Thyroid gland (tissue), 4 donors: Measurements from ENCODE around the gene PPEF1. TPM values are rescaled to one million over a fixed set of nuclear protein-coding genes. Genes with fewer than 3 reads are reported as not detected.
"Not testable (repeated sequence)": the region's sequence is repeated elsewhere in the genome, so short reads cannot be mapped to it uniquely, and the experiment has no call there.

Experiments
- DNase-seq, 2 donors: peaks; one replicate each; pipeline ENCODE4 v3.0.0-alpha.2; 2019
- H3K27ac ChIP-seq, 3 donors: fragments of 200-600 bp; sonication (generic); 1 replicate in 2 of 3; 2 replicates in 1 of 3; pipeline ENCODE4 v1.5.1; 2016 to 2019; ENCODE audit warnings: mild to moderate bottlenecking in 1 of 3, moderate library complexity in 1 of 3
- H3K27me3 ChIP-seq: fragments of 200-600 bp; sonication (generic); one replicate; pipeline ENCODE4 v1.5.1; 2019
- H3K36me3 ChIP-seq, 2 donors: fragments of 200-600 bp; sonication (generic); one replicate each; pipeline ENCODE4 v1.5.1; 2016 to 2019
- H3K4me1 ChIP-seq, 2 donors: fragments of 200-600 bp; sonication (generic); one replicate each; pipeline ENCODE4 v1.5.1; 2017 to 2019
- H3K4me3 ChIP-seq, 3 donors: fragments of 200-600 bp; sonication (generic); replicated peaks in 1 of 3; 1 replicate in 2 of 3; 2 replicates in 1 of 3; pipeline ENCODE4 v1.5.1; 2016; ENCODE audit warnings: mild to moderate bottlenecking in 1 of 3
- H3K9me3 ChIP-seq: fragments of 200-600 bp; sonication (generic); one replicate; pipeline ENCODE4 v1.5.1; 2017
- POLR2A ChIP-seq, 2 donors: fragments of 450-650 bp; IDR thresholded peaks; one replicate each; pipeline ENCODE4 v1.6.1; 2017; ENCODE audit warnings: antibody characterized with exemption in 2 of 2, mild to moderate bottlenecking in 2 of 2, moderate library complexity in 1 of 2
- WGBS, 2 donors: methylation state at CpG; one replicate each; pipeline ENCODE4 v1.1.5; 2017; 5-methylcytosine and 5-hydroxymethylcytosine counted together
- intact Hi-C: fragments of 100-400 bp; cut with DNase I; formaldehyde crosslinking; loops from one replicate; pipeline ENCODE4 v1.15.1; 2023
- total RNA-seq, 4 donors: library from RNA; depleted of rRNA; stranded (reverse); fragments of >200 nt; gene quantifications; one replicate each; pipeline ENCODE4 v1.2.3, GENCODE V29; 2016
- TF ChIP-seq, protein P1 (sequence below), 6 experiments: fragments of 200-600 bp in 3 of 6; fragments of 450-650 bp in 3 of 6; sonication (generic) in 3 of 6; IDR thresholded peaks; one replicate each; pipeline ENCODE4 v1.5.1; 2016 to 2019; ENCODE audit warnings: antibody characterized with exemption in 6 of 6, mild to moderate bottlenecking in 2 of 6, inconsistent platforms in 1 of 6, moderate library complexity in 1 of 6

The PPEF1 gene
- total RNA-seq, 4 donors from 2014 or later, result 0.22 to 2.0 TPM; not detected in 2

DNA sequence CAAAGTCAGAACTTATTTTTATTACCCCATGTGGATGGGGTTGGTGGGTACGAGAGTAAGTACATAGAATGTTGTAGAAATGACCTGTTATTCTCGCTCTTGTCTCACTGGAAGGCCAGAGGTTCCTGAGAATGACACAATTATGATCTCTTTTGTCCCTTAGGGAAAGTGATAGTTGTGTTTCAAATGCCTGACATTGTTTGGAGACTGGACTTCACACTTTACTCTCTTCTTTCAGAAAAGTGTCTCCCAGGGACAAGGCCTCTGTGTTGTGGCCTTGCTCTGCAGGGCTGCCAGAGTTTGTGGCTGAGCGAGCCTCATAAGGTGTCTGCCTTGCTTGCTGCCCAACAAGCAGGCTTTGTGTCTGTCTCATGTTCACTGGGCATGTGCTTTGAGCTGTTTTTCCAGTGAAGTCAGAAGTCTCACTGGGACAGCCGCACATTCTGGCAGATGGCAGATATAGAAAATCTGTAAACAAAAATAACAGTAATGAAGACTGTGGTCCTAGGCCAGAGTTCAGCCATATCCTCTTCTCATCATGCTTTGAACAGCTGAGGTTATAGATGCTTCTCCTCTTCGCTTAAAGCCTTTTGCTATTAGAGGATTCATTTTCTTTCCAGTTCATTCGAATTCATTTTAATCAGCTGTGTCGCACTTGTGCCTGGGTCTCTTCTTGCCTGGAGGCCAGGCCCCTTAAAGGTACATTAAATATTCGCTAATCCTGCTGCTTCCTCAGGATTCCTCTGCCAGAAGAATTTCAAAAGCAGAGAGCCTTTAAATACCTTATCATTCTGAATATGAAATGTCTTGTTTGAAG, 14.4 kb downstream of the PPEF1 start:
- H3K4me1 ChIP-seq, result no peaks in the 10 kb centered on the region
- no peak overlapping the region for H3K4me3 ChIP-seq
- 84 to 88% methylated on average over 7 to 8 of the region's 8 CpGs for WGBS, 2 donors
- H3K9me3 ChIP-seq, result no peaks in the 10 kb centered on the region
- H3K27me3 ChIP-seq, result no peaks in the 10 kb centered on the region
- no peak for TF ChIP-seq POLR2A (IDR thresholded peaks at IDR 0.05)
- no peak overlapping the region for H3K27ac ChIP-seq
- no peak for DNase-seq
- no peaks in the 10 kb centered on the region for H3K36me3 ChIP-seq
- intact Hi-C loops, result no loop called here

DNA sequence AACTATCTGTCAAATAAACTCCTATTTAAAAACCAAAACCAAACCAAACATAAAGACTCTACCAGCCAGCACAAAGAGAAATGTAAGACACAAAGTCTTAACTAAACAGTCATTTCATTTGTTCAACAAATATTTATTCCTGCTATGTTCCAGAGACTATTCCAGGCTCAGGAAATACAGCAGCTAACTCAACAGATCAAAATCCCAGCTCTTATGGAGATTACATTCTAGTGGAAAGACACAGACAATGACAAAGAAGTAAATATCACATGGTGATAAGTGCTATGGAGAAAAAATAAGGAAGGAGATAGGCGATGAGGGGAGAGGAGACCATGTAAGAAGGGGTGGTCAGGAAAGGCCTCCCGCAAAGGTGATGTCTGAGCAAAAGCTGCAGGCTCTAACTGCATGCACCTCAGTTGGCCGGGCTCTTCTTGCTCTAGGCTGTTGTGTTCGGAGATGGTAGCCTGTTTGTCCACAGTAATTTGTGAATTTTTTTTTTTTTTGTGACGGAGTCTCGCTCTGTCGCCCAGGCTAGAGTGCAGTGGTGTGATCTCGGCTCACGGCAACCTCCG, 15.1 kb downstream of the PPEF1 start:
- no peaks in the 10 kb centered on the region for H3K9me3 ChIP-seq
- H3K4me3 ChIP-seq, result no peak overlapping the region
- H3K4me1 ChIP-seq, result no peaks in the 10 kb centered on the region
- no peak for TF ChIP-seq POLR2A (IDR thresholded peaks at IDR 0.05)
- TF ChIP-seq, protein P1, sequence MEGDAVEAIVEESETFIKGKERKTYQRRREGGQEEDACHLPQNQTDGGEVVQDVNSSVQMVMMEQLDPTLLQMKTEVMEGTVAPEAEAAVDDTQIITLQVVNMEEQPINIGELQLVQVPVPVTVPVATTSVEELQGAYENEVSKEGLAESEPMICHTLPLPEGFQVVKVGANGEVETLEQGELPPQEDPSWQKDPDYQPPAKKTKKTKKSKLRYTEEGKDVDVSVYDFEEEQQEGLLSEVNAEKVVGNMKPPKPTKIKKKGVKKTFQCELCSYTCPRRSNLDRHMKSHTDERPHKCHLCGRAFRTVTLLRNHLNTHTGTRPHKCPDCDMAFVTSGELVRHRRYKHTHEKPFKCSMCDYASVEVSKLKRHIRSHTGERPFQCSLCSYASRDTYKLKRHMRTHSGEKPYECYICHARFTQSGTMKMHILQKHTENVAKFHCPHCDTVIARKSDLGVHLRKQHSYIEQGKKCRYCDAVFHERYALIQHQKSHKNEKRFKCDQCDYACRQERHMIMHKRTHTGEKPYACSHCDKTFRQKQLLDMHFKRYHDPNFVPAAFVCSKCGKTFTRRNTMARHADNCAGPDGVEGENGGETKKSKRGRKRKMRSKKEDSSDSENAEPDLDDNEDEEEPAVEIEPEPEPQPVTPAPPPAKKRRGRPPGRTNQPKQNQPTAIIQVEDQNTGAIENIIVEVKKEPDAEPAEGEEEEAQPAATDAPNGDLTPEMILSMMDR (IDR thresholded peaks at IDR 0.05), result no peak
- no peak for DNase-seq
- intact Hi-C loops, result no loop called here
- H3K27ac ChIP-seq, result no peak overlapping the region
- 90 to 94% methylated on average over 10 of the region's 10 CpGs for WGBS, 2 donors
- no peaks in the 10 kb centered on the region for H3K27me3 ChIP-seq
- no peaks in the 10 kb centered on the region for H3K36me3 ChIP-seq

DNA sequence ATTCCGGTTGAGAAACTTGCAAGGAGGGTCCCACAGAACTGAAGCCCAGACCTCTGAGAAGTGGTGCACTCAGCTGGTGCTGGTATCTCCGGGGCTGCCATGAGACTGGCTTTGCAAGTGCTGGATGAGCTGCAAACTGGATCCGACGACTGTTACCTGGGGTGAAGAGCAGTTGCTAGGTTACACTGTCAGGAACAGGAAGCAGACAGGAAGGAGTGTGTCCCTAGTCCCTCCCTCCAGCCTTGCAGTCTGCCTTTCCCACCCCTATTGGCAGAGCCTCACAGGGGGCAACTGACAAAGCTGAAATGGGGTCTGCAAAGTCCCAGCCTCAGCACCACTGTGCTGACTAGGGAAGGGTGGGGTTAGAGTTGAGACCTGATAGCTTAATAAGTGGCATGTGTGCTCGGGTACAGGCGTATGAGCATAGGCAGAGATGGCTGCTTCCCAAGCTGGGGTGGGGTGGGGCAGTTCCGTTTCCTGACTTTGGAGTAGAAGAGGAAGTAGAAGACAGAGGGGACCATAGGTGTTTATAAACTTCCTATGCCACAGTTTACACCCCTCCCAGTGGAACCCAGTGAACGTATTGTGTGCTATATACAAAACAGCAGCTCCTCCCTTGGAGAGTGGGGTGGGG, 18.0 kb downstream of the PPEF1 start:
- 55 to 75% methylated on average over 8 of the region's 8 CpGs for WGBS, 2 donors
- TF ChIP-seq, protein P1 (IDR thresholded peaks at IDR 0.05), result no peak
- TF ChIP-seq POLR2A (IDR thresholded peaks at IDR 0.05), result no peak
- DNase-seq, result no peak
- Histone ChIP-seq H3K27ac (no peak overlapping the region), H3K36me3 (no peaks in the 10 kb centered on the region), H3K4me1 (no peaks in the 10 kb centered on the region), H3K9me3 (no peaks in the 10 kb centered on the region), H3K4me3 (no peak overlapping the region), H3K27me3 (no peaks in the 10 kb centered on the region)
- intact Hi-C loops, result no loop called here

DNA sequence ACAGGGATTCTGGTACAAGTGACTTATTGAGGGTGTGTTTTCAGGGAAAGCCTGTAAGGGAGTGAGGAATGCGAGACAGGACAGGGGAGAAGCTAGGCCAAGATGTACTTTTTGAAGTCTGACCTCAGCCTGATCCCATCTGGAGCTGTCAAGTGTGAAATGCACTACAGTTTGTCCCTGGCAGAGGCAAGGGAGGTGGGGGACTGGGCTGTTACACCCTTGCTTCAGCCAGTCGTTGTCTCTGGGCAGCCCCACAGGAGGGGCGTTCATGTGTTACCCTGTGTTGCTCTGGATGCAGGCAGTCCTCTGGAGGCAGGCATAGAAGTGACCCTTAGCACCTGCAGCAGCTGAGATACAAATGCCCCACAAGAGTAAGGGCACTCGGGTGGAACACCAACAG, 25.8 kb downstream of the PPEF1 start:
- 22 to 35% methylated on average over 3 to 4 of the region's 4 CpGs for WGBS, 2 donors

DNA sequence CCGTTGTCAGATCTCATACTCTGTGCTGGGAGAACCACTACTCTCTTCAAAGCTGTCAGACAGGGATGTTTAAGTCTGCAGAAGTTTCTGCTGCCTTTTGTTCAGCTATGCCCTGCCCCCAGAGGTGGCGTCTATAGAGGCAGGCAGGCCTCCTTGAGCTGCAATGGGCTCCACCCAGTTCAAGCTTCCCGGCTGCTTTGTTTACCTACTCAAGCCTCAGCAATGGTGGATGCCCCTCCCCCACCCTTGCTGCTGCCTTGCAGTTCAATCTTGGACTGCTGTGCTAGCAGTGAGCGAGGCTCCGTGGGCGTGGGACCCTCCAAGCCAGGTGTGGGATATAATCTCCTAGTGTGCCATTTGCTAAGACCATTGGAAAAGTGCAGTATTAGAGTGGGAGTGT, 32.2 kb downstream of the PPEF1 start:
- H3K27me3 ChIP-seq, H3K4me1 ChIP-seq, H3K9me3 ChIP-seq, H3K36me3 ChIP-seq, intact Hi-C loops, H3K27ac ChIP-seq, DNase-seq, H3K4me3 ChIP-seq: not testable (repeated sequence)
- WGBS, 2 donors, result 70 to 100% methylated on average over 2 to 3 of the region's 6 CpGs

More for the DNA sequence above, 25.8 kb downstream of the PPEF1 start:
- no peak for TF ChIP-seq POLR2A (IDR thresholded peaks at IDR 0.05)
- TF ChIP-seq, protein P1 (IDR thresholded peaks at IDR 0.05), result no peak
- no peaks in the 10 kb centered on the region for H3K27me3 ChIP-seq
- H3K4me1 ChIP-seq, result no peaks in the 10 kb centered on the region
- H3K9me3 ChIP-seq, result no peaks in the 10 kb centered on the region
- intact Hi-C loops, result no loop called here
- peak; percentile 58 to 59 for DNase-seq
- no peak overlapping the region for H3K4me3 ChIP-seq
- H3K36me3 ChIP-seq, result no peaks in the 10 kb centered on the region
- no peak overlapping the region for H3K27ac ChIP-seq

DNA sequence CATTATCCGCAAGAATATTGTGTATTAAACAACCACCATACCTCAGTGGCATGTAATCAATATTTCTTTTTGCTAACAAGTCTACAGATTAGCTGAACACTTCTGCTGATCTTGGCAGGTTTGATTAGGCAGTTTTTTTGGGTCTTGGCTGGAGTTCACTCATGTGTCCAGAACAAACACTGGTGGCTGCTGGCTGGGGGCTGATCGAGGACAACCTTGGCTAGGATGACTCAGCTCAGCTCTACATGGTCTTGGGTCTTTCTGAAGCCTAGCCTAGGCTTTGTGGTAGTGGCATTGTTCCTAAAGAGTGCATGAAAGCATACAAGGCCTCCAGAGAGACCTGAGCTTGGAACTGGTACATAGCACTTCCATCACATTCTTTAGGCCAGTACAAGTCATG, 41.1 kb downstream of the PPEF1 start:
- no peaks in the 10 kb centered on the region for H3K4me1 ChIP-seq
- H3K9me3 ChIP-seq, result no peaks in the 10 kb centered on the region
- intact Hi-C loops, result no loop called here
- no peaks in the 10 kb centered on the region for H3K36me3 ChIP-seq
- no peaks in the 10 kb centered on the region for H3K27me3 ChIP-seq
- 83 to 90% methylated on average over 1 to 2 of the region's 2 CpGs for WGBS, 2 donors
- H3K4me3 ChIP-seq, result no peak overlapping the region
- TF ChIP-seq POLR2A (IDR thresholded peaks at IDR 0.05), result no peak
- TF ChIP-seq, protein P1 (IDR thresholded peaks at IDR 0.05), result no peak
- H3K27ac ChIP-seq, result no peak overlapping the region
- DNase-seq, result no peak
